Loucy (cell line): ENCODE results near the gene HECTD3.

Experiments
- H2AFZ ChIP-seq: fragments of 200-600 bp; sonication (generic); 2 replicates; pipeline ENCODE4 v1.6.0; 2016; ENCODE audit warnings: antibody characterized with exemption, mild to moderate bottlenecking, low read length, moderate library complexity
- H3F3A ChIP-seq: fragments of 200-600 bp; 2 replicates; pipeline ENCODE4 v1.6.0; 2016; ENCODE audit warnings: antibody characterized with exemption, low read depth, mild to moderate bottlenecking
- H3K27me3 ChIP-seq: fragments of 200-600 bp; sonication (generic); 2 replicates; pipeline ENCODE4 v1.6.1; 2014; ENCODE audit warnings: low read length, mild to moderate bottlenecking; ENCODE audit not compliant: insufficient read depth, poor library complexity, severe bottlenecking
- H3K36me3 ChIP-seq: fragments of 200-600 bp; sonication (generic); 2 replicates; pipeline ENCODE4 v1.6.1; 2016; ENCODE audit warnings: low read length; ENCODE audit not compliant: insufficient read depth
- H3K4me1 ChIP-seq: fragments of 200-600 bp; sonication (generic); 2 replicates; pipeline ENCODE4 v1.5.1; 2014; ENCODE audit warnings: low read length, mild to moderate bottlenecking; ENCODE audit not compliant: insufficient read depth, poor library complexity, severe bottlenecking
- H3K4me2 ChIP-seq: fragments of 200-600 bp; sonication (generic); 2 replicates; pipeline ENCODE4 v1.6.0; 2014; ENCODE audit warnings: antibody characterized with exemption, low read length, low read depth, mild to moderate bottlenecking; ENCODE audit not compliant: poor library complexity, severe bottlenecking
- H3K4me3 ChIP-seq: fragments of 200-600 bp; sonication (generic); 2 replicates; pipeline ENCODE4 v1.5.1; 2014; ENCODE audit warnings: low read length, mild to moderate bottlenecking, mixed read lengths; ENCODE audit not compliant: poor library complexity, severe bottlenecking
- H3K79me2 ChIP-seq: fragments of 200-600 bp; sonication (generic); 2 replicates; pipeline ENCODE4 v1.6.1; 2014; ENCODE audit warnings: low read length; ENCODE audit not compliant: insufficient read depth
- H3K9ac ChIP-seq: fragments of 200-600 bp; sonication (generic); 2 replicates; pipeline ENCODE4 v1.6.0; 2014; ENCODE audit warnings: mild to moderate bottlenecking, low read depth, low read length, moderate library complexity; ENCODE audit not compliant: poor library complexity, severe bottlenecking
- H3K9me2 ChIP-seq: fragments of 200-600 bp; sonication (generic); replicated peaks from 2 replicates; pipeline ENCODE4 v1.6.1; 2016; ENCODE audit warnings: low read depth, low read length, mixed read lengths
- H3K9me3 ChIP-seq: fragments of 200-600 bp; sonication (generic); 2 replicates; pipeline ENCODE4 v1.6.1; 2014; ENCODE audit warnings: mild to moderate bottlenecking, antibody characterized with exemption, low read length, low read depth; ENCODE audit not compliant: insufficient read depth
- H4K20me1 ChIP-seq: fragments of 200-600 bp; sonication (generic); 2 replicates; pipeline ENCODE4 v1.6.0; 2014; ENCODE audit warnings: antibody characterized with exemption, low read length, mild to moderate bottlenecking; ENCODE audit not compliant: insufficient read depth, poor library complexity, severe bottlenecking
- EZH2phosphoT487 ChIP-seq: fragments of 200-600 bp; IDR thresholded peaks from 2 replicates; pipeline ENCODE4 v1.6.1; 2018; ENCODE audit warnings: antibody characterized with exemption, mild to moderate bottlenecking, moderate library complexity, borderline replicate concordance
- TF ChIP-seq, protein P1 (sequence below): fragments of 200-600 bp; sonication (generic); conservative IDR thresholded peaks from 2 replicates; pipeline ENCODE4 v1.5.1; 2014; ENCODE audit warnings: mild to moderate bottlenecking, antibody characterized with exemption, low read length

Gene HECTD3

GRCh38 chr1:45001011-45001481 is 10.1 kb downstream of the HECTD3 start:
- H4K20me1 ChIP-seq: no peaks in the 10 kb centered on the region
- H3K4me2 ChIP-seq: no peak overlapping the region
- no peak overlapping the region for H2AFZ ChIP-seq
- H3F3A ChIP-seq: no peaks in the 10 kb centered on the region
- peaks cover 4% of the 10 kb centered on the region for H3K4me1 ChIP-seq
- H3K9me2 ChIP-seq: no peaks in the 10 kb centered on the region
- peaks cover 11% of the 10 kb centered on the region; the same call in 1 of the 2 replicates for H3K36me3 ChIP-seq
- H3K79me2 ChIP-seq: no peaks in the 10 kb centered on the region
- no peaks in the 10 kb centered on the region for H3K27me3 ChIP-seq
- no peak overlapping the region for H3K9ac ChIP-seq
- TF ChIP-seq, protein P1, sequence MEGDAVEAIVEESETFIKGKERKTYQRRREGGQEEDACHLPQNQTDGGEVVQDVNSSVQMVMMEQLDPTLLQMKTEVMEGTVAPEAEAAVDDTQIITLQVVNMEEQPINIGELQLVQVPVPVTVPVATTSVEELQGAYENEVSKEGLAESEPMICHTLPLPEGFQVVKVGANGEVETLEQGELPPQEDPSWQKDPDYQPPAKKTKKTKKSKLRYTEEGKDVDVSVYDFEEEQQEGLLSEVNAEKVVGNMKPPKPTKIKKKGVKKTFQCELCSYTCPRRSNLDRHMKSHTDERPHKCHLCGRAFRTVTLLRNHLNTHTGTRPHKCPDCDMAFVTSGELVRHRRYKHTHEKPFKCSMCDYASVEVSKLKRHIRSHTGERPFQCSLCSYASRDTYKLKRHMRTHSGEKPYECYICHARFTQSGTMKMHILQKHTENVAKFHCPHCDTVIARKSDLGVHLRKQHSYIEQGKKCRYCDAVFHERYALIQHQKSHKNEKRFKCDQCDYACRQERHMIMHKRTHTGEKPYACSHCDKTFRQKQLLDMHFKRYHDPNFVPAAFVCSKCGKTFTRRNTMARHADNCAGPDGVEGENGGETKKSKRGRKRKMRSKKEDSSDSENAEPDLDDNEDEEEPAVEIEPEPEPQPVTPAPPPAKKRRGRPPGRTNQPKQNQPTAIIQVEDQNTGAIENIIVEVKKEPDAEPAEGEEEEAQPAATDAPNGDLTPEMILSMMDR: no peak
- TF ChIP-seq EZH2phosphoT487: no peak
- H3K9me3 ChIP-seq: no peaks in the 10 kb centered on the region
- H3K4me3 ChIP-seq: no peak overlapping the region

DNA sequence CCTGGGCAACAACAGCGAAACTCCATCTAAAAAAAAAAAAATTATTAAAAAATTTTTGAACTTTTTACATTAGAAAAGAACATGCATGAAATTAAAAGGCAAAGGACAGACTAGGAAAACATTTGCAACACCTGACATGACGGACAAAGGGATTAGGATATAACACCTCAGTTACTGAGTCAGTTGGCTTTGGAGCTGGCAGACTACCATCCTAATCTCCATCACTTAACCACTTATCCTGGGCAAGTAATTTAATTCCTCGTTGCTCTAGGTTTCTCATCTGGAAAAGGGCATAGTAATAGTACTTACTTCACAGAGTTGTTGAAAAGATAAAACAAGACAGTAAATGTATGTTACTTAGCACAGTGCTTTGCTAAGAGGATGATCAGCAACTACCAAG is 11.9 kb downstream of the HECTD3 start:
- Histone ChIP-seq H3K9ac (no peak overlapping the region), H3K27me3 (no peaks in the 10 kb centered on the region), H3K36me3 (peaks cover 5% of the 10 kb centered on the region; the same call in 1 of the 2 replicates), H3K4me1 (peaks cover 4% of the 10 kb centered on the region), H3K4me2 (no peak overlapping the region), H2AFZ (no peak overlapping the region), H3K4me3 (no peak overlapping the region), H3K9me3 (no peaks in the 10 kb centered on the region), H3K9me2 (no peaks in the 10 kb centered on the region), H3K79me2 (no peaks in the 10 kb centered on the region), H3F3A (no peaks in the 10 kb centered on the region), H4K20me1 (no peaks in the 10 kb centered on the region)
- TF ChIP-seq, protein P1: no peak
- TF ChIP-seq EZH2phosphoT487: no peak

DNA sequence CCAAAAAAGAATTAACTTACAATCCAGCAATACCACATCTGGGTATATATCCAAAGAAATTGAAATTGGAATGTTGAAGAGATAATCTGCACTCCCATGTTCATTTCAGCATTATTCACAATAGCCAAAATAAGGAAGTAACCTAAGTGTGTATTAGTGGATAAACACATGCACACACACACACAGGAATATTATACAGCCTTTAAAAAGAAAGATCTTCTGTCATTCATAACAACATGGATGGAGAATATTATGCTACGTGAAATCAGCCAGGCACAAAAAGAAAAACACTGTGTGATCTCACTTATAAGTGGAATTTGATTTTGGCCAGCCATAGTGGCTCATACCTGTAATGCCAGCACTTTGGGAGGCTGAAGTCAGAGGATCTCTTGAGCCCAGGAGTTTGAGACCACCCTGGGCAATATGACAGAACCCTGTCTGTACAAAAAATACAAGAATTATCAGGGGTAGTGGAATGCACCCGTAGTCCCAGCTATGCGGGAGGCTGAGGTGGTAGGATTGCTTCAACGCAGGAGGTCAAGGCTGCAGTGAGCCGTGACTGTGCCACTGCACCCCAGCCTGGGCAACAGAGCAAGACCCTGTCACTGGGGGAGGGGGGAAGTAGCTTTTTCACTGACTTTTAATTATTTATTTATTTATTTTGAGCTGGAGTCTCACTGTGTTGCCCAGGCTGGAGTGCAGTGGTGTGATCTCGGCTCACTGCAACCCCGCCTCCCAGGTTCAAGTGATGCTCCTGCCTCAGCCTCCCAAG is 15.5 kb downstream of the HECTD3 start:
- H3K9me2 ChIP-seq: no peaks in the 10 kb centered on the region
- H3K4me3 ChIP-seq: no peak overlapping the region
- no peaks in the 10 kb centered on the region for H3K79me2 ChIP-seq
- no peaks in the 10 kb centered on the region for H3K27me3 ChIP-seq
- no peaks in the 10 kb centered on the region for H3K9me3 ChIP-seq
- TF ChIP-seq, protein P1: no peak
- no peak for TF ChIP-seq EZH2phosphoT487
- no peak overlapping the region for H3K4me2 ChIP-seq
- H3K9ac ChIP-seq: no peak overlapping the region
- H4K20me1 ChIP-seq: no peaks in the 10 kb centered on the region
- H3K4me1 ChIP-seq: peaks cover 2% of the 10 kb centered on the region
- H3K36me3 ChIP-seq: no peaks in the 10 kb centered on the region
- no peaks in the 10 kb centered on the region for H3F3A ChIP-seq
- no peak overlapping the region for H2AFZ ChIP-seq
